ENCODE measurements around the gene ANXA4.
A peak's percentile ranks its signal among the peaks of the same experiment; 100 is the strongest.
"Not testable (repeated sequence)": the region's sequence is repeated elsewhere in the genome, so short reads cannot be mapped to it uniquely, and the experiment has no call there.

ANXA4 gene

DNA sequence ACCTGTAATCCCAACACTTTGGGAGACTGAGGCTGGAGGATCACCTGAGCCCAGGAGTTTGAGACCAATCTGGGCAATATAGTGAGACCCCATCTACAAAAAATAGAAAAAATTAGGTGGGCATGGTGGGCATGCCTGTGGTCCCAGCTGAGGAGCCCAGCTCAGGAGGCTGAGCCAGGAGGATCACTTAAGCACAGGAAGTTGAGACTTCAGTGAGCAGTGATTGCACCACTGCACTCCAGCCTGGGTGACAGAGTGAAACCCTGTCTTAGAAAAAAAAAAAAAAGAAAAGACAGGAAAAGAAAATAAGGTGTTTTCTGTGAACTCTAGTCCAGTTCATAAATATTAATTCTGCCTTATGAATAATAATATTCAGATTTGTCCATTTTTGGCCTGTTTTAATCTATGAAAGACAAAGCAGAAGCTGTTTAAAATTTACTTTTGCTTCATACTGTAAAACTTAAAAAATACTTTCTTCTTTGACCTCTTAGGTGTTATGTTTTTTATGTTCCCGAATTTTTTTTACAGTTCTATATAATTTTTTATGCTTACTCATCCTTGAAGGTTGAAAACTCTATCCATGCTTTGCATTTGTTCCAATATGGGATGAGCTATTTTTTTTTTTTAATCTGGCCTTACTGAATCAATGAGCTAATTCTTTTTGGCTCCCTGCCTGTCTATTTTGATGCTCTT is 8.4 kb upstream of the ANXA4 start:
- no peak for TF ChIP-seq Cebpa-rat (IDR thresholded peaks at IDR 0.05)

DNA sequence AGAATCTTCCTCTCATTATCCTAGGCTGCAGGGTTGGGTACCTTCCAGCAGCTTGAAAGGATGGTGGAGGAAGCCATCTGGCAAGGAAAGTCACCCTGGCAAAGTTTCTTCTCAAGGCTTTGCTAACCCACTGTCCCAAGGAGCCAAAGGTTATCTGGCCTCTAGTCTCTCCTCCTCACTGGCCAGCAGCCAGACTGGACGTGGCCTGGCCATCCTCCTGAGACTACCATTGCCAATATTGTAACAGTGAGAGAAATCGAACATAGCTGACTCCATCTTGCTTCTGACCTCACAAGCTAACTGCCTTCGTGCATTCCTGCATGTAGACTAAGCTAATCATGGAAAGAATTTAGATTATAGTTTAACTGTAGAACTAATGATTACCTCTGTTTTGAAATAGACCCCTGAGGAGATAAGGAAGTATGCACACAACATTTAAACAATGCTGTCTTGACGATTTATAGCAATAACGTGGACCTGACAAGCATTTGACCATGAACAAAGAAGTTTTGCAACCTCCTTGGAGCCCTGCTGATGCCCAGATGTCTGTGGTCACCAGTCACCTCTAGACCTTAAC is 7.8 kb upstream of the ANXA4 start:
- no peak overlapping the region for H3K4me2 ChIP-seq
- no peaks in the 10 kb centered on the region for H3K36me3 ChIP-seq
- no peak overlapping the region for H3K4me3 ChIP-seq
- no peak overlapping the region for H3K9ac ChIP-seq
- H3K9me3 ChIP-seq, result no peaks in the 10 kb centered on the region
- no peak overlapping the region for H3K27ac ChIP-seq
- no peaks in the 10 kb centered on the region for H4K20me1 ChIP-seq
- no peak for TF ChIP-seq Cebpa-rat (IDR thresholded peaks at IDR 0.05)
- H3K27me3 ChIP-seq, result no peaks in the 10 kb centered on the region
- no peaks in the 10 kb centered on the region for H3K4me1 ChIP-seq

More for the DNA sequence above, 8.4 kb upstream of the ANXA4 start:
- H3K9me3 ChIP-seq, result no peaks in the 10 kb centered on the region
- H3K9ac ChIP-seq, result no peak overlapping the region
- no peaks in the 10 kb centered on the region for H3K27me3 ChIP-seq
- no peaks in the 10 kb centered on the region for H3K36me3 ChIP-seq
- H3K4me2 ChIP-seq, result no peak overlapping the region
- H3K4me1 ChIP-seq, result no peaks in the 10 kb centered on the region
- H4K20me1 ChIP-seq, result no peaks in the 10 kb centered on the region
- no peak overlapping the region for H3K4me3 ChIP-seq
- no peak overlapping the region for H3K27ac ChIP-seq

DNA sequence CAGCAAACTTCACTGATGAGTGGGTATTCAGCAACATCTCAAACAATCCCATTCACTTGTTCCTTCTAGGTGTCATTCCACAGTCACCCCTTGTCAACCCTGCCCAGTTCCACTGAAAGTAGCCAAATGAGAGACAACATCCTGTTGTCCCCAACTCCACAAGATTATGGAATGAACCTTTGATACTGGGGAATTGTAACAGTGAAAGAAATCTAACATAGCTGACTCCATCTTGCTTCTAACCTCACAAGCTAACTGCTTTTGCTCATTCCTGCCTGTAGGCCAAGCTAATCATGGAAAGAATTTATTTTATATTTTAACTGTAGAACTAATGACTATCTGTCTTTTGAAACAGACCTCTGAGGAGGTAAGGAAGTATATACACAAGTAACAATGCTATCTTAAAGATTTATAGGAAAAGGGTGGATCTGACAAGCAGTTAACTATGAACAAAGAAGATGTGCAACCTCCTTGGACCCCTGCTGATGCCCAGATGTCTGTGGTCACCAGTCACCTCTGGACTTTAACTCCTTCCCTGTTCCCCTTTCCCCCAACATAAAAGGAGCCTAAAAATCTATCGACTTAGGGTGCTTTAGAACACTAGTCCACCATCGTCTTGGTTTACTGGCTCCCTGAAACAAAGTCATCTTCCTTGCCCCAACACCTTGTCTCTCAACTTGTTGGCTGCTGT is 6.9 kb upstream of the ANXA4 start:
- no peaks in the 10 kb centered on the region for H4K20me1 ChIP-seq
- no peaks in the 10 kb centered on the region for H3K36me3 ChIP-seq
- H3K27me3 ChIP-seq, result no peaks in the 10 kb centered on the region
- TF ChIP-seq Cebpa-rat (IDR thresholded peaks at IDR 0.05), result no peak
- no peak overlapping the region for H3K4me3 ChIP-seq
- H3K9me3 ChIP-seq, result no peaks in the 10 kb centered on the region
- no peak overlapping the region for H3K4me2 ChIP-seq
- no peaks in the 10 kb centered on the region for H3K4me1 ChIP-seq
- no peak overlapping the region for H3K27ac ChIP-seq
- H3K9ac ChIP-seq, result no peak overlapping the region

DNA sequence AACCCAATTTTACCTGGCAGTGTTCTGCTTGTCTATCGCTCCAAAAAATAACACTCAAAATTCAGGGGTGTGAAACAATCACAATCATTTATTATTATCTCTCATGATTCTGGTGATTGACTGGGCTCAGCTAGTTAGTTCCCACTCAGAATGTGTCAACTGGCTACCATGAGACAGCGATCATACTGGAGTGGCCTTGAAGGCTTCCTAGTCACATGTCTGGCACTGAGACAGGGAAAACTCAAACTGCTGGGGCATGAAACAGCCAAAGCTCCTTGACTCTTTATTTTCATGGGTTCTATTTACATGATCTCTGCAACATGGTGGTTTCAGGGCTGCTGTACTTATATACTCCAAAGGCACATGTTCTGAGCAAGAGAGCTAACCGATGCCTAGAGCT is 6.2 kb upstream of the ANXA4 start:
- Histone ChIP-seq H3K4me1 (0 out of 2 replicates have a peak, but pooled peaks cover under 1% of the 10 kb centered on the region), H3K27ac (no peak overlapping the region), H3K4me3 (no peak overlapping the region), H3K9ac (no peak overlapping the region), H4K20me1 (no peaks in the 10 kb centered on the region), H3K9me3 (no peaks in the 10 kb centered on the region), H3K27me3 (no peaks in the 10 kb centered on the region), H3K4me2 (no peak overlapping the region), H3K36me3 (no peaks in the 10 kb centered on the region)
- no peak for TF ChIP-seq Cebpa-rat (IDR thresholded peaks at IDR 0.05)

DNA sequence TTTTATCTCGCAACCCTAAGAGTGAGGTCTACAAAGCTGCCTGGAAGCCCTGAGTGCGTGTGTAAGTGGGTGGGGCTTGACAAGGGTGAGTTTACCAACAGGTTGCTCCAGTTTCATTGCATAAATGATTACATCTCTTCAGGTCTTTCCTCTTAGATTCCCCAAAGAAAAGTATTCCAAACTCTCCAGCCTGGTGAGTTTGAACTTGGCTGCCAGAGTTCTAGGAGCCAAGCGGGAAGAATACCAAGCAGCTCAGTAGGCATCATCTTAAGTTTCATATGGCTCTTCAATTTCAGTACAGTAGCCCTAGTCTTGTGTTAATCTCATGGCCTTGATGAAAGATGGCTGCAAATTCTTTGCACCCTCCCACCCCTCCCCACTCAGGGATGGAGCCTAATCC is 3.8 kb upstream of the ANXA4 start:
- not testable (repeated sequence) for H3K9me3 ChIP-seq, H3K27ac ChIP-seq, H3K4me2 ChIP-seq, H3K36me3 ChIP-seq, H4K20me1 ChIP-seq, H3K9ac ChIP-seq, H3K4me3 ChIP-seq, H3K27me3 ChIP-seq
- H3K4me1 ChIP-seq, result peaks cover 15% of the 10 kb centered on the region

DNA sequence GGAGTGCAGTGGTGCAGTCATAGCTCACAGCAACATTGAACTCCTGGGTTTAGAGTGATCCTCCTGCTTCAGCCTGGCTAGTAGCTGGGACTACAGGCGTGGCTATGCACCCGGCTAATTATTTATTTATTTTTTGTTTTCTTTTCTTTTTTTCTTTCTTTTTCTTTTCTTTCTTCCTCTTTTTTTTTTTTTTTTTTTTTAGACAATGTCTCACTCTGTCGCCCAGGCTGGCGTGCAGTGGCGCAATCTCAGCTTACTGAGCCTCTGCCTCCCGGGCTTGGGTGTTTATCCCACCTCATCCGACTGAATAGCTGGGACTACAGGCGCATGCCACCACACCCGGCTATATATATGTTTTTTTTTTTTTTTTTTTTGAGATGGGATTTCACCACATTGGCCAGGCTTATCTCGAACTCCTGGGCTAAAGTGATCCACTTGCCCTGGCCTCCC is 1.4 kb upstream of the ANXA4 start:
- Histone ChIP-seq H4K20me1 (no peaks in the 10 kb centered on the region), H3K9me3 (no peaks in the 10 kb centered on the region), H3K36me3 (no peaks in the 10 kb centered on the region), H3K9ac (no peak overlapping the region), H3K27me3 (no peaks in the 10 kb centered on the region), H3K4me3 (no peak overlapping the region), H3K27ac (no peak overlapping the region), H3K4me2 (peak overlapping the region; percentile 93), H3K4me1 (peaks cover 20% of the 10 kb centered on the region)
- no peak for TF ChIP-seq Cebpa-rat (IDR thresholded peaks at IDR 0.05)

DNA sequence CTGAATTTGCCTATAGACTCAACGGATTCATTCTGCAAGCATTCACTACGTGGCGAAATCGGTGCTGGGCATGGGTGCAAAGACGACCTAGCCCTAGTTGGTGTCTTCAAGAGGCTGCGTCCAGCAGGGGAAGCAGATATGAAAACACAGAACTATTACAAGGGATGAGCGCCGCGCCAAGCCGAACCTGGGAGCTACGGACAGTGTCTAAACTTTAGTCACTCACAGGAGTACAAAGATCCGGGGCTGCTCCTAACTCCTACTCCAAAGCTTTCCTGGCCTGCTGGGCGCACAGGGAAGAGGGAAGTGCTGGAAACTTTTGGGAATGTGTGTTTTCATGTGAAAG is 732 bp upstream of the ANXA4 start:
- no peaks in the 10 kb centered on the region for H3K36me3 ChIP-seq
- H3K27ac ChIP-seq, result peak overlapping the region; percentile 77
- no peaks in the 10 kb centered on the region for H3K27me3 ChIP-seq
- H3K4me2 ChIP-seq, result peak overlapping the region; percentile 93
- peak overlapping the region; percentile 81 for H3K9ac ChIP-seq
- peaks cover 20% of the 10 kb centered on the region for H3K4me1 ChIP-seq
- no peaks in the 10 kb centered on the region for H4K20me1 ChIP-seq
- peak overlapping the region; percentile 79 for H3K4me3 ChIP-seq
- no peaks in the 10 kb centered on the region for H3K9me3 ChIP-seq
- TF ChIP-seq Cebpa-rat (IDR thresholded peaks at IDR 0.05), result no peak

DNA sequence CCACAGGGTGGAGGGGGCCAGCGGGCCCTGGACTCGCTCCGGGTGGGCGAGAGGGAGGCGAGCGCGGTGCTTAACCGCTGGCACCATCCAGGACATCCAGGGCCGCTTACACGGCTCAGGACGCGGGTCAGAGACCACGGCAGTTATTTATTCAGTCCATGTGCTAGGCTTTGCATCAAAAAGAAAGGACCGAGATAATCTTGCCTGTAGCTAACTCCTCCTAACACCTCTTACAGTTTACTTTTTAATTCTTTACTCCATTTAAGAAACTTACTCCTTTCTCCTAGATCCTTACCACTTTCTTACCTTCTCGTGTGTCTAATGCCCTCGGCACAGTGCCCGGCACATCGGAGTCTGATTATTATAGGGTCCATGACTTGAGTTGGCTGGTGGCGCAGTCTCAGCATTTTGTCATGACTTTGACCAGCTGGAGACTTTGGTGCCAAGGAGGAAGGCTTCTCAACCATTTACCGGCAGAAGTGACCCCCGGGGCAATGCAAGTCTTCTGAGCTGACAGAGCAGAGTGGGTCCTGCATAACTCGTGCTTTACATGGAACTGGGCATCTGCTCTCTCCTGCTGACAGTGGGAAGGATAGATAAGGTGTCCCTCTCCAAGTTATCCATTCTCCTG is 503 bp downstream of the ANXA4 start:
- Histone ChIP-seq H3K4me2 (peak overlapping the region; percentile 93), H3K9me3 (no peaks in the 10 kb centered on the region), H3K27me3 (no peaks in the 10 kb centered on the region), H3K27ac (peak overlapping the region; percentile 77), H3K4me1 (peaks cover 20% of the 10 kb centered on the region), H3K4me3 (peak overlapping the region; percentile 79), H4K20me1 (no peaks in the 10 kb centered on the region), H3K36me3 (no peaks in the 10 kb centered on the region), H3K9ac (peak overlapping the region; percentile 81)
- TF ChIP-seq Cebpa-rat (IDR thresholded peaks at IDR 0.05), result no peak

DNA sequence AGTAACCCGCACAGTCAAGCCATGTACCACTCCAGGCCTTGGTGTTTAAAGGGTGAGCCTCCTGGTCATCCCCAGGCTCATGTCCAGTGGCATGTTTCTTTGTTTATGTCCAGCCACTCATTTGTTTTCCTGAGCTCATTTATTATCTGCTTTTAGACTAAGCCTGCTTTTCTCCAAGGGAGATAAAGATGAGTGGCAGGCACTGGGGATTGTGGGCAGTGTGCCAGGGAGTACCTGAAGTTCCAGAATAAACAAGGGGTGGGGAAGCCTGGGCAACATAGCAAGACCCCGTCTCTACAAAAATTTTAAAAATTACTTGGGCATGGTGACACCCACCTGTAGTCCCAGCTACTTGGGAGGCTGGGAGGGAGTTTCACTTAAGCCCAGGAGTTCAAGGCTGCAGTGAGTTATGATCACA is 1.9 kb downstream of the ANXA4 start:
- Histone ChIP-seq H3K4me3 (no peak overlapping the region), H3K4me2 (no peak overlapping the region), H4K20me1 (no peaks in the 10 kb centered on the region), H3K4me1 (peaks cover 20% of the 10 kb centered on the region), H3K27ac (no peak overlapping the region), H3K36me3 (no peaks in the 10 kb centered on the region), H3K27me3 (no peaks in the 10 kb centered on the region), H3K9ac (no peak overlapping the region), H3K9me3 (no peaks in the 10 kb centered on the region; the same call in 1 of the 2 replicates)
- no peak for TF ChIP-seq Cebpa-rat (IDR thresholded peaks at IDR 0.05)

DNA sequence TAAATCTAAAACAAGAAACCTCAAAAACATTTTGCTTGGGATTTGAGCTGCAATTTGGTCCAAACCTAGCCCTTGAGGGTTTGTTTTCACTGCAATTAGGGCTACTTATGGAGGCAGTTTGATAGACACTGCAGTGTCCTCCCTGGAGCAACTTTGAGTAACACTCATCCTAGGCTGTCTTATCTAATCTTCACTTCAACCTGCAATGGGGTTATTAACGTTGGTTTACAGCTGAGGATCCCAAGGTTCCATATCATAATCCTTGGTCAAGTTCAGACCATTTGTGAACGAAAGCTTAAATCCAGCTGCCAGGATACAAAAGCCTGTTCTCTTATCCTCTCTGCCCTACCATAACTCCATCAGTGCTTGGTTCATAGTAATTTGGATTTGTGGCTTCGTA is 2.5 kb downstream of the ANXA4 start:
- H3K27ac ChIP-seq, result no peak overlapping the region

More for the DNA sequence above, 2.5 kb downstream of the ANXA4 start:
- no peaks in the 10 kb centered on the region; the same call in 1 of the 2 replicates for H3K9me3 ChIP-seq
- H3K4me1 ChIP-seq, result peaks cover 20% of the 10 kb centered on the region
- no peaks in the 10 kb centered on the region for H3K27me3 ChIP-seq
- no peak overlapping the region for H3K9ac ChIP-seq
- no peaks in the 10 kb centered on the region for H3K36me3 ChIP-seq
- no peak overlapping the region for H3K4me3 ChIP-seq
- no peak overlapping the region for H3K4me2 ChIP-seq
- no peak for TF ChIP-seq Cebpa-rat (IDR thresholded peaks at IDR 0.05)
- H4K20me1 ChIP-seq, result no peaks in the 10 kb centered on the region
